SK-N-SH (cell line): ENCODE results near the gene FTCD. TPM values are rescaled to one million over a fixed set of nuclear protein-coding genes. Genes with fewer than 3 reads are reported as not detected.
"Not testable (repeated sequence)": the region's sequence is repeated elsewhere in the genome, so short reads cannot be mapped to it uniquely, and the experiment has no call there.

Experiments used
- CTCF ChIA-PET: fragments of 300-600, 350-600 bp; formaldehyde crosslinking; extraction: SDS; loops from one replicate; lab custom pipeline; 2021; lab: Yijun Ruan, JAX
- POLR2A ChIA-PET: fragments of 350-600 bp; sonication (Branson Sonifier 250); formaldehyde crosslinking; extraction: SDS; loops from one replicate; lab custom pipeline; 2020; ENCODE audit warnings: antibody characterized with exemption, inconsistent platforms; lab: Yijun Ruan, JAX
- DNase-seq: peaks from one replicate; pipeline ENCODE4 v3.0.0; 2012
- H2AFZ ChIP-seq: fragments of 200-600 bp; sonication (generic); 2 replicates; pipeline ENCODE4 v1.8.1; 2016; ENCODE audit warnings: antibody characterized with exemption, mild to moderate bottlenecking, low read depth
- H3F3A ChIP-seq: fragments of 200-600 bp; sonication (generic); replicated peaks from 2 replicates; pipeline ENCODE3; 2016; ENCODE audit warnings: antibody characterized with exemption, mild to moderate bottlenecking; ENCODE audit not compliant: insufficient read depth
- H3K27ac ChIP-seq, 2 experiments: fragments of 200-500 bp in 1 of 2; fragments of 200-600 bp in 1 of 2; sonication (Bioruptor generic) in 1 of 2; sonication (generic), shearing (Covaris generic) in 1 of 2; 2 replicates each; pipeline versions ENCODE4 v1.5.1 to v1.6.1; 2014 to 2016; ENCODE audit warnings: low read depth in 2 of 2, inconsistent platforms in 1 of 2, low read length in 1 of 2, mild to moderate bottlenecking in 1 of 2, mixed read lengths in 1 of 2
- H3K27me3 ChIP-seq: fragments of 200-600 bp; sonication (generic), shearing (Covaris generic); 2 replicates; pipeline ENCODE4 v1.6.1; 2016; ENCODE audit warnings: mixed run types; ENCODE audit not compliant: insufficient read depth
- H3K36me3 ChIP-seq, 2 experiments: fragments of 200-500 bp in 1 of 2; fragments of 200-600 bp in 1 of 2; sonication (Bioruptor generic) in 1 of 2; sonication (generic) in 1 of 2; replicated peaks in 1 of 2; 2 replicates each; pipeline versions ENCODE3 to v1.5.1; 2014 to 2016; ENCODE audit warnings: low read length in 1 of 2, mild to moderate bottlenecking in 1 of 2; ENCODE audit not compliant: insufficient read depth in 2 of 2, control insufficient read depth in 1 of 2
- H3K4me1 ChIP-seq, 2 experiments: fragments of 200-500 bp in 1 of 2; fragments of 200-600 bp in 1 of 2; sonication (Bioruptor generic) in 1 of 2; sonication (generic), shearing (Covaris generic) in 1 of 2; 2 replicates each; pipeline versions ENCODE4 v1.5.1 to v1.6.1; 2014 to 2016; ENCODE audit warnings: low read depth in 1 of 2, low read length in 1 of 2, mixed run types in 1 of 2; ENCODE audit not compliant: insufficient read depth in 2 of 2, control insufficient read depth in 1 of 2
- H3K4me2 ChIP-seq: fragments of 200-600 bp; sonication (generic), shearing (Covaris generic); 2 replicates; pipeline ENCODE4 v1.6.1; 2017; ENCODE audit warnings: mixed run types
- H3K4me3 ChIP-seq, 2 experiments: fragments of 200-500 bp in 1 of 2; fragments of 200-600 bp in 1 of 2; sonication (Bioruptor generic) in 1 of 2; sonication (generic), shearing (Covaris generic) in 1 of 2; 2 replicates each; pipeline versions ENCODE4 v1.5.1 to v1.8.1; 2014 to 2016; ENCODE audit warnings: low read depth in 2 of 2, inconsistent platforms in 1 of 2, low read length in 1 of 2, mild to moderate bottlenecking in 1 of 2, mixed read lengths in 1 of 2, moderate library complexity in 1 of 2
- H3K79me2 ChIP-seq: fragments of 200-600 bp; sonication (generic); 2 replicates; pipeline ENCODE4 v1.8.1; 2017; ENCODE audit warnings: mild to moderate bottlenecking; ENCODE audit not compliant: insufficient read depth
- H3K9ac ChIP-seq: fragments of 200-600 bp; sonication (generic); 2 replicates; pipeline ENCODE4 v1.6.1; 2017; ENCODE audit warnings: mixed run types
- H3K9me2 ChIP-seq: fragments of 200-600 bp; sonication (generic); 2 replicates; pipeline ENCODE4 v1.6.1; 2017; ENCODE audit warnings: mixed run types
- H3K9me3 ChIP-seq: fragments of 200-600 bp; sonication (generic); 2 replicates; pipeline ENCODE4 v1.6.1; 2017; ENCODE audit warnings: mixed run types, mild to moderate bottlenecking, moderate library complexity
- H4K20me1 ChIP-seq: fragments of 200-600 bp; sonication (generic); 2 replicates; pipeline ENCODE4 v1.6.1; 2017; ENCODE audit warnings: mild to moderate bottlenecking, mixed run types; ENCODE audit not compliant: insufficient read depth
- CTCF ChIP-seq: fragments of 200-600 bp; sonication (generic); IDR thresholded peaks from 2 replicates; pipeline ENCODE4 v1.6.1; 2017; ENCODE audit warnings: antibody characterized with exemption, mild to moderate bottlenecking, moderate library complexity
- FOSL2 ChIP-seq: IDR thresholded peaks from 2 replicates; pipeline ENCODE4 v1.4.0; 2012; ENCODE audit warnings: low read depth, mild to moderate bottlenecking, moderate library complexity, borderline replicate concordance
- FOXM1 ChIP-seq: IDR thresholded peaks from 2 replicates; pipeline ENCODE4 v1.4.0; 2012; ENCODE audit warnings: low read depth, mild to moderate bottlenecking
- JUND ChIP-seq: IDR thresholded peaks from 2 replicates; pipeline ENCODE4 v1.4.0; 2012
- MAX ChIP-seq: IDR thresholded peaks from 2 replicates; pipeline ENCODE4 v1.4.0; 2012; ENCODE audit warnings: low read depth
- NRF1 ChIP-seq: IDR thresholded peaks from 2 replicates; pipeline ENCODE4 v1.6.1; 2012; ENCODE audit warnings: low read depth, mild to moderate bottlenecking, low read length
- RAD21 ChIP-seq: IDR thresholded peaks from 2 replicates; pipeline ENCODE4 v1.6.1; 2012; ENCODE audit warnings: mild to moderate bottlenecking, low read length
- RFX5 ChIP-seq: IDR thresholded peaks from 2 replicates; pipeline ENCODE4 v1.6.1; 2012; ENCODE audit warnings: mild to moderate bottlenecking, improper control_type of control experiment, low read length
- SIN3A ChIP-seq: IDR thresholded peaks from 2 replicates; pipeline ENCODE4 v1.6.1; 2012; ENCODE audit warnings: low read depth, mild to moderate bottlenecking, low read length, moderate library complexity, borderline replicate concordance
- SMC3 ChIP-seq: IDR thresholded peaks from 2 replicates; pipeline ENCODE4 v1.6.1; 2012; ENCODE audit warnings: low read depth, low read length, improper control_type of control experiment
- TCF12 ChIP-seq: IDR thresholded peaks from 2 replicates; pipeline ENCODE4 v1.4.0; 2012
- TEAD4 ChIP-seq: IDR thresholded peaks from 2 replicates; pipeline ENCODE4 v1.4.0; 2012; ENCODE audit warnings: mild to moderate bottlenecking, borderline replicate concordance; ENCODE audit not compliant: insufficient read depth
- USF1 ChIP-seq: IDR thresholded peaks from 2 replicates; pipeline ENCODE4 v1.4.0; 2012; ENCODE audit warnings: low read depth, borderline replicate concordance
- WGBS: methylation state at CpG from one replicate; pipeline ENCODE4 v1.1.6; 2017; ENCODE audit warnings: low lambda C conversion rate; 5-methylcytosine and 5-hydroxymethylcytosine counted together
- polyA plus RNA-seq, 3 experiments: library from polyadenylated mRNA; depleted of rRNA; stranded (reverse); fragments of >200 nt; gene quantifications; 2 replicates each; pipeline ENCODE4 v1.2.3, GENCODE V29; 2012

The FTCD gene
- polyA plus RNA-seq, 1 of the 3 experiments (the other 2 are of a cell fraction), result 0.33 TPM

GRCh38 chr21:46149205-46149901 lies 6.0 kb downstream of the FTCD start:
- Histone ChIP-seq H3K27ac (no peak overlapping the region), H3K9ac (no peak overlapping the region), H3K4me1 (peaks cover 0 to 8% of the 10 kb centered on the region in 2 experiments; a peak in 2 of 4 replicates), H3K27me3 (no peaks in the 10 kb centered on the region), H3K9me2 (no peaks in the 10 kb centered on the region), H3K9me3 (no peaks in the 10 kb centered on the region), H3K4me2 (no peak overlapping the region), H3F3A (no peaks in the 10 kb centered on the region), H2AFZ (no peak overlapping the region), H3K36me3 (no peaks in the 10 kb centered on the region)
- CTCF ChIA-PET, result interaction anchor here (1.2 to 1.6 kb wide), 4 partner anchors 11 to 176 kb away, joined by 3 to 5 read pairs (median 3); no protein-coding TSS in a partner anchor
- POLR2A ChIA-PET, result no interaction called here
- no peak for TF ChIP-seq FOXM1
- TF ChIP-seq SIN3A, result no peak
- no peak for TF ChIP-seq FOSL2
- TF ChIP-seq, all 33 proteins: peak for 0
- Histone ChIP-seq H3K79me2 (no peaks in the 10 kb centered on the region), H4K20me1 (no peaks in the 10 kb centered on the region), H3K4me3 (no peak overlapping the region)
- 86% methylated on average over 22 of the region's 22 CpGs for WGBS
- no peak for DNase-seq

- no peak overlapping the region for H2AFZ ChIP-seq
- no peak overlapping the region for H3K4me3 ChIP-seq
- H3K9me3 ChIP-seq, result no peaks in the 10 kb centered on the region
- H3K36me3 ChIP-seq, result no peaks in the 10 kb centered on the region
- TF ChIP-seq USF1 (no peak), TCF12 (no peak), NRF1 (no peak), RFX5 (no peak), JUND (no peak), MAX (no peak), TEAD4 (no peak), FOSL2 (no peak)
- 84% methylated on average over 10 of the region's 11 CpGs for WGBS
- CTCF ChIA-PET, result interaction anchor here (1.4 kb wide), 1 partner anchor 12 kb away, joined by 5 read pairs; no protein-coding TSS in a partner anchor
- H3F3A ChIP-seq, result no peaks in the 10 kb centered on the region
- no peaks in the 10 kb centered on the region for H3K79me2 ChIP-seq
- no peaks in the 10 kb centered on the region for H4K20me1 ChIP-seq
- no peaks in the 10 kb centered on the region for H3K27me3 ChIP-seq
- no peak for DNase-seq
- H3K4me1 ChIP-seq, result peaks cover 0 to 10% of the 10 kb centered on the region in 2 experiments; a peak in 1 of 4 replicates
- H3K9ac ChIP-seq, result no peak overlapping the region
- POLR2A ChIA-PET, result no interaction called here
- no peak overlapping the region for H3K27ac ChIP-seq
- H3K9me2 ChIP-seq, result no peaks in the 10 kb centered on the region
- H3K4me2 ChIP-seq, result no peak overlapping the region
These were observed 7.3 kb downstream of the FTCD start for GRCh38 chr21:46148106-46148505.

- WGBS, result 79% methylated on average over 11 of the region's 12 CpGs
- H3K36me3 ChIP-seq, H3K27me3 ChIP-seq, H3K79me2 ChIP-seq, H4K20me1 ChIP-seq, H3F3A ChIP-seq, H3K4me1 ChIP-seq, H3K4me3 ChIP-seq, H3K4me2 ChIP-seq, H3K9ac ChIP-seq, H3K9me3 ChIP-seq, H2AFZ ChIP-seq, H3K27ac ChIP-seq, POLR2A ChIA-PET, H3K9me2 ChIP-seq: not testable (repeated sequence)
- CTCF ChIA-PET, result interaction anchor here (0.9 to 1.3 kb wide), 4 partner anchors 14 to 82 kb away, joined by 3 to 4 read pairs (median 3); no protein-coding TSS in a partner anchor
- peak; percentile 72 for DNase-seq
- TF ChIP-seq RAD21 (peak; percentile 73), CTCF (peak; percentile 66), SMC3 (peak; percentile 62)
These were observed 8.0 kb downstream of the FTCD start for GRCh38 chr21:46147429-46147828.
